Thyroid gland (tissue), 4 donors: Measurements from ENCODE around the gene BCAS3. TPM values are rescaled to one million over a fixed set of nuclear protein-coding genes. Genes with fewer than 3 reads are reported as not detected.
A peak's percentile ranks its signal among the peaks of the same experiment; 100 is the strongest.

Source experiments
- DNase-seq, 2 donors: peaks; one replicate each; pipeline ENCODE4 v3.0.0-alpha.2; 2019
- H3K27ac ChIP-seq, 3 donors: fragments of 200-600 bp; sonication (generic); 1 replicate in 2 of 3; 2 replicates in 1 of 3; pipeline ENCODE4 v1.5.1; 2016 to 2019; ENCODE audit warnings: mild to moderate bottlenecking in 1 of 3, moderate library complexity in 1 of 3
- H3K27me3 ChIP-seq: fragments of 200-600 bp; sonication (generic); one replicate; pipeline ENCODE4 v1.5.1; 2019
- H3K36me3 ChIP-seq, 2 donors: fragments of 200-600 bp; sonication (generic); one replicate each; pipeline ENCODE4 v1.5.1; 2016 to 2019
- H3K4me1 ChIP-seq, 2 donors: fragments of 200-600 bp; sonication (generic); one replicate each; pipeline ENCODE4 v1.5.1; 2017 to 2019
- H3K4me3 ChIP-seq, 3 donors: fragments of 200-600 bp; sonication (generic); replicated peaks in 1 of 3; 1 replicate in 2 of 3; 2 replicates in 1 of 3; pipeline ENCODE4 v1.5.1; 2016; ENCODE audit warnings: mild to moderate bottlenecking in 1 of 3
- H3K9me3 ChIP-seq: fragments of 200-600 bp; sonication (generic); one replicate; pipeline ENCODE4 v1.5.1; 2017
- POLR2A ChIP-seq, 2 donors: fragments of 450-650 bp; IDR thresholded peaks; one replicate each; pipeline ENCODE4 v1.6.1; 2017; ENCODE audit warnings: antibody characterized with exemption in 2 of 2, mild to moderate bottlenecking in 2 of 2, moderate library complexity in 1 of 2
- WGBS, 2 donors: methylation state at CpG; one replicate each; pipeline ENCODE4 v1.1.5; 2017; 5-methylcytosine and 5-hydroxymethylcytosine counted together
- intact Hi-C: fragments of 100-400 bp; cut with DNase I; formaldehyde crosslinking; loops from one replicate; pipeline ENCODE4 v1.15.1; 2023
- total RNA-seq, 4 donors: library from RNA; depleted of rRNA; stranded (reverse); fragments of >200 nt; gene quantifications; one replicate each; pipeline ENCODE4 v1.2.3, GENCODE V29; 2016
- TF ChIP-seq, protein P1 (sequence below), 6 experiments: fragments of 200-600 bp in 3 of 6; fragments of 450-650 bp in 3 of 6; sonication (generic) in 3 of 6; IDR thresholded peaks; one replicate each; pipeline ENCODE4 v1.5.1; 2016 to 2019; ENCODE audit warnings: antibody characterized with exemption in 6 of 6, mild to moderate bottlenecking in 2 of 6, inconsistent platforms in 1 of 6, moderate library complexity in 1 of 6

BCAS3 gene
- total RNA-seq, 4 donors from 2014 or later, result 41.8 to 78.7 (median 51.6) TPM

DNA sequence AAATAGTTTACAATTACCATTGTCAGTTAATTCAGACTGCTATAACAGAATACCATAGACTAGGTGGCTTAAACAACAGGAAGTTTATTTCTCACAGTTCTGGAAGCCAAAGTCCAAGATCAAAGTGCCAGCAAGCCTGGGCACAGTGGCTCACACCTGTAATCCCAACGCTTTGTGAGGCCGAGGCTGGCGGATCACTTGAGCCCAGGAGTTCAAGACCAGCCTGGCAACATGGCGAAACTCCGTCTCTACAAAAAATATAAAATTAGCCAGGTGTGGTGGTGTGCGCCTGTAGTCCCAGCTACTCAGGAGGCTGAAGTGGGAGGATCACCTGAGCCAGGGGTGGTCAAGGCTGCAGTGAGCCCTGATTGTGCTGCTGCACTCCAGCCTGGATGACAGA is 650.7 kb downstream of the BCAS3 start:
- Histone ChIP-seq H3K27me3 (no peaks in the 10 kb centered on the region), H3K27ac (no peak overlapping the region), H3K4me1 (peaks cover 9 to 30% of the 10 kb centered on the region in 2 donors), H3K9me3 (no peaks in the 10 kb centered on the region), H3K4me3 (no peak overlapping the region), H3K36me3 (no peaks in the 10 kb centered on the region)
- intact Hi-C loops, result no loop called here
- TF ChIP-seq POLR2A (IDR thresholded peaks at IDR 0.05), result no peak
- TF ChIP-seq, protein P1, sequence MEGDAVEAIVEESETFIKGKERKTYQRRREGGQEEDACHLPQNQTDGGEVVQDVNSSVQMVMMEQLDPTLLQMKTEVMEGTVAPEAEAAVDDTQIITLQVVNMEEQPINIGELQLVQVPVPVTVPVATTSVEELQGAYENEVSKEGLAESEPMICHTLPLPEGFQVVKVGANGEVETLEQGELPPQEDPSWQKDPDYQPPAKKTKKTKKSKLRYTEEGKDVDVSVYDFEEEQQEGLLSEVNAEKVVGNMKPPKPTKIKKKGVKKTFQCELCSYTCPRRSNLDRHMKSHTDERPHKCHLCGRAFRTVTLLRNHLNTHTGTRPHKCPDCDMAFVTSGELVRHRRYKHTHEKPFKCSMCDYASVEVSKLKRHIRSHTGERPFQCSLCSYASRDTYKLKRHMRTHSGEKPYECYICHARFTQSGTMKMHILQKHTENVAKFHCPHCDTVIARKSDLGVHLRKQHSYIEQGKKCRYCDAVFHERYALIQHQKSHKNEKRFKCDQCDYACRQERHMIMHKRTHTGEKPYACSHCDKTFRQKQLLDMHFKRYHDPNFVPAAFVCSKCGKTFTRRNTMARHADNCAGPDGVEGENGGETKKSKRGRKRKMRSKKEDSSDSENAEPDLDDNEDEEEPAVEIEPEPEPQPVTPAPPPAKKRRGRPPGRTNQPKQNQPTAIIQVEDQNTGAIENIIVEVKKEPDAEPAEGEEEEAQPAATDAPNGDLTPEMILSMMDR (IDR thresholded peaks at IDR 0.05), result no peak
- DNase-seq, result no peak
- 97 to 99% methylated on average over 6 of the region's 6 CpGs for WGBS, 2 donors

DNA sequence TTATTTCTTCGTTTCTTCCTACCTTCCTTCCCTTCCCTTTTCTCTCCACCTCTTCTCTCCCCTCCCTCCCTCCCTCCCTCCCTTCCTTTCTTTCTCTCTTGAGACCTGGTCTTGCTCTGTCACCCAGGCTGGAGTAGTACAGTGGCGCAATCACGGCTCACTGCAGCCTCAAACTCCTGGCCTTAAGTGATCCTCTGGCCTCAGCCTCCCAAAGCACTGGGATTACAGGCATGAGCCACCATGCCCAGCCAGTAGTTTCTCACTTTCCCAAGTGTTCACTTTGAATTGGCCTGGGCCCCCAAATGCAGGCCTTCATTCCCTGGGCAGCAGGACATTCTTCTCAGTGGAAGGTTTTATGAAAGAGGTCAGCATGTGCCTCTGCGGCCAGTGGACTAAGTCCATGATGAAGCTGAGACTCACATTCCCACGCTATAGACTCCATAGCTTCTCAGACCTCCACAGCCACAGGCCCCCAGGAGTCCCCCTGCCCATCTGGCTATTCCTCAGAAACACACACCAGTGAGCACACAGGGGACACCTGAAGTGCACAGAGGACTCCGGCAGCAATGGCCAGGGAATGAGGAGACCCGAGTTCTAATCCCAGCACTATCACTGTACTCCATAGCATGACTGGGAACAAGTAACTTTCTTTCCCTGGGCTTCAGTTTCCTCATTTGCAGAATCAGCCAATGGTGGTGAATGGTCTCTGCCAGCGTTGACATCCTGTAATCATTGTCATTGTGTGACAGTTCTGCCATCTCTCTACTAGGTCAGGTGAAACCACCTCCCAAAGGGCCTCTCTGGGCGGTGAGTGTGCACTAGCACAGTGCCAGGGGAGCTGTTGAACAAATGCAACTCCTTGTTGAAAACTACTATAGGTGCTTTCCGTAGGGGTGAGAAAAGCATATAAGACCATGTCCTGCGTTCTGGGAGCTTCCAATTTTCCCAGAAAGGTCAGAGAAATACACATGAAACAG is 652.8 kb downstream of the BCAS3 start:
- 90 to 92% methylated on average over 11 of the region's 11 CpGs for WGBS, 2 donors
- TF ChIP-seq, protein P1 (IDR thresholded peaks at IDR 0.05), result no peak
- H3K27me3 ChIP-seq, result no peaks in the 10 kb centered on the region
- DNase-seq, result no peak
- H3K36me3 ChIP-seq, result no peaks in the 10 kb centered on the region
- intact Hi-C loops, result no loop called here
- peak overlapping the region; percentile 24 to 40 (median 26) for H3K27ac ChIP-seq
- H3K4me3 ChIP-seq, result no peak overlapping the region
- no peaks in the 10 kb centered on the region for H3K9me3 ChIP-seq
- peaks cover 13 to 48% of the 10 kb centered on the region in 2 donors for H3K4me1 ChIP-seq

DNA sequence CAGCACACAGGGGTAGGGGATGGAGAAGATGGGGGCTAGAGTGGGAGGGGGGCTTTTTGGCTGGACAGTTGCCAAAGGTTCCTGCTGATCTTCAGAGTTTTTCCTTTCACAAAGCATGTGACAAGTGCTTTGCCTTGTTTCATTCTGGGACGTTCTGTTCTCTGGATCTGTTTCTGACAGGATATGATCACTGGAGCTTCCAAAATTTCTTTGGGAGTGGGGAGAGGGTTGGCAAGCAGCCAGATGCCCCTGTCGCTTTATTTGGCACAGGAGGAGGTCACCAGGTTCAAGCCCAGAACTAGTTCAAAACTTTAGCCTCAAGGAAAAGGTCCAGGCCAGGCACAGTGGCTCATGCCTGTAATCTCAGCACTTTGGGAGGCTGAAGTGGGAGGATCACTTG is 653.5 kb downstream of the BCAS3 start:
- Histone ChIP-seq H3K27ac (peak overlapping the region; percentile 24 to 40 (median 30)), H3K27me3 (no peaks in the 10 kb centered on the region), H3K4me1 (peaks cover 19 to 55% of the 10 kb centered on the region in 2 donors), H3K4me3 (no peak overlapping the region), H3K36me3 (no peaks in the 10 kb centered on the region), H3K9me3 (no peaks in the 10 kb centered on the region)
- WGBS, 2 donors, result 23 to 31% methylated on average over 2 of the region's 2 CpGs
- intact Hi-C loops, result no loop called here
- no peak for TF ChIP-seq POLR2A (IDR thresholded peaks at IDR 0.05)
- TF ChIP-seq, protein P1 (IDR thresholded peaks at IDR 0.05), result no peak
- DNase-seq, result peak; percentile 22 to 49

DNA sequence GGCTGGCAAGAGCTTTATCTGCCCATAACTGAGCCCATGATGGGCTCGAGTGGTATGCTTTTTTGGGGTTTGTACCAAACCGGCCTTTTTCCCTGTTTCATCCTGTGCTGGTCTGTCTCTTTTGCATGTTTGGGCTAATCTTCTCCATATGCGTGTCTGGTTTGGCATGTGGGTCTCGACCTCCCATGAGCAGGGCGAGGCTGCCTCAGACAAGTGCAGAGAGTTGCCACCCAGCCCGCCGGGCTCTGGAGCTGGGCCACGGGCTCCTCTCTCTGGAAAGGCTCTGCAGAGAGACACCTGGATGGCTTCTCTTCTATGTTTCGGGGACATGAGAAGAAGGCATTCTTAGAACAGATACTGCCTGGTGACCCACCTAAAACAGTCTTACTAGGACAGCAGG is 654.2 kb downstream of the BCAS3 start:
- Histone ChIP-seq H3K4me1 (peaks cover 26 to 60% of the 10 kb centered on the region in 2 donors), H3K27ac (peak overlapping the region in 2 of 3 donors; percentile 24 to 40), H3K27me3 (no peaks in the 10 kb centered on the region), H3K9me3 (no peaks in the 10 kb centered on the region), H3K36me3 (no peaks in the 10 kb centered on the region), H3K4me3 (no peak overlapping the region)
- TF ChIP-seq POLR2A (IDR thresholded peaks at IDR 0.05), result no peak
- TF ChIP-seq, protein P1 (IDR thresholded peaks at IDR 0.05), result no peak
- no peak for DNase-seq
- WGBS, 2 donors, result 92 to 94% methylated on average over 8 to 9 of the region's 9 CpGs
- intact Hi-C loops, result no loop called here

DNA sequence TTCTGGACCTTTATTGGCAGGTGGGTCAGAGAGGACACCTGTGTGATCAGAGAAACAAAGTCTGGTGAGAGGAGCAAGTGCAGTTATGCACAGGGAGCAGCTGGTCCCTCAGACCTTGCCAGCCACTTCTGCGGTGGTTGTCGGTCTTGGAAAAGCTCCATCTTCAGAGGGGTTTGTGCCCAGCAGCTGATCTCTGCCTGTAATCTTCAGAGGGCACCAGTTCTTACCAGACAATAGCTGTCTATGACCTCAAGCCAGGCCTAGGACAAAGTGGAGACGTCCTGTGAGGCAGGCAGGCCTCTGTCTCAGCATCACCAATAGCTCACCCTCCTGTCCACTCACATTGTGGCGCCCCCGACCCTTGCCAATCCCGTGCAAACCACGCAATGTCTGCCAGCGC is 655.5 kb downstream of the BCAS3 start:
- intact Hi-C loops, result no loop called here

More for the DNA sequence above, 655.5 kb downstream of the BCAS3 start:
- no peak for DNase-seq
- no peaks in the 10 kb centered on the region for H3K27me3 ChIP-seq
- TF ChIP-seq POLR2A (IDR thresholded peaks at IDR 0.05), result no peak
- TF ChIP-seq, protein P1 (IDR thresholded peaks at IDR 0.05), result no peak
- H3K4me1 ChIP-seq, result peaks cover 39 to 72% of the 10 kb centered on the region in 2 donors
- no peak overlapping the region for H3K4me3 ChIP-seq
- no peaks in the 10 kb centered on the region for H3K36me3 ChIP-seq
- WGBS, 2 donors, result 73 to 90% methylated on average over 8 of the region's 8 CpGs
- H3K9me3 ChIP-seq, result no peaks in the 10 kb centered on the region
- no peak overlapping the region for H3K27ac ChIP-seq
